GM18870 (cell line): ENCODE data around the gene NPAS3.
"Not testable (repeated sequence)": the region's sequence is repeated elsewhere in the genome, so short reads cannot be mapped to it uniquely, and the experiment has no call there.

Experiments used
- ATAC-seq: cut with Tn5 transposase; IDR thresholded peaks from one replicate; pipeline ENCODE4 v1.9.1; 2021; ENCODE audit warnings: moderate library complexity; ENCODE audit not compliant: unreplicated experiment

Gene NPAS3

GRCh38 chr14:33068040-33068439, 129.4 kb downstream of the NPAS3 start:
- no peak for ATAC-seq

DNA sequence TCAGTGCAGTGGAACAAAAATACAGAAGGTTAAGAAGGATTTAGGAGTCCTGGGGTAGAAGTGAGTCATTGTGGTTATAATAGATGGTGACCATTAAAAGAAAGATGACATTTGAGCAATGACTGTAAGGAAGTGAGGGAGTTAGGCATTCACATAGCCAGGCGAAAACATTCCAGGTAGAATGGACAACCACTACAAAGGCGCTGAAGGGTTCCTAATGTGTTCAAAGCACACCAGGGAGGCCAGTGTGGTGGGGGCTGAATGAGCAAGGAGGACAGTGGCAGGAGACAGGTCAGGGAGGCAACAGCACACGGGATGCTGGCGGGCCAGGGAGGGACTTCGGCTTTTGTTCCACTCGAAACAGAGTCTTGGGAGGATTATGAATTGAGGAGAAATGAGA, 129.9 kb downstream of the NPAS3 start:
- no peak for ATAC-seq

- no peak for ATAC-seq
Measured at GRCh38 chr14:33070475-33070874, 131.8 kb downstream of the NPAS3 start.

DNA sequence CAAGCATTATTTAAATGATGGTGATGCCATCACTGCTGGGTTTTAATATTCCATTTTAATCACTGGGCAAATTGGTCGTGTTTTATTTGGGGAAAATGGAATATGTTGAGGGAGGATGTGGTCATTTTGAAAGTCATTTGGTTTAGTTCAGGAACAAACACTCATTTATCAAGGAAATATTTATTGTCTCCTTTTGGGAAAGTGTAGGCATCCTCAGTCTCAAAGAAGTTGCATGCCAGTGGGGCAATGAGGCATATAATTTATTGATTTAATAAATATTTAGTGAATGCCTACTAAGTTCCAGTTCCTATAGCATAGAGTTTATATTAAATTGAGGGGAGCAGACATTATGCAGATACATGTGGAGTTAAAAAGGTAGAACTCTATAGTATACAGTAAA, 134.3 kb downstream of the NPAS3 start:
- no peak for ATAC-seq

DNA sequence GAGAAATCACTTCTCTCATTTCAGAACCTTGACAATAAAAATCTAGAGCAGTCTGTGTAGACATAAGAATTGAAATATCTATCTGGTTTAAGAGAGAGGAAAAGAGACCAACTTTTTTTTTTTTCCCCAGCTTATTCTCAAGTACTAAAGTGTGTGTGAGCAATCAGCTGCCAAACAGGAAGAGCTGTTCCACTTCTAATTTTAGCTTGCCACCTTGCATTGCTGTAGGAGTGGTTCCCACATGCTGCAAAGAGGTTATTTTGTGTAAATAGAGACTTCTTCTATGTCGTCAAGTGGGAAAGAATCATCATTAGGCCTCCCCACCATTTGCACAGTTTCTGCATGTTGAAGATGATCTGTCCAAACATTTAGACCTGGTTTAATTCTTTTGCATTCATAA, 142.6 kb downstream of the NPAS3 start:
- no peak for ATAC-seq

GRCh38 chr14:33085799-33086198, 147.1 kb downstream of the NPAS3 start:
- ATAC-seq: no peak

DNA sequence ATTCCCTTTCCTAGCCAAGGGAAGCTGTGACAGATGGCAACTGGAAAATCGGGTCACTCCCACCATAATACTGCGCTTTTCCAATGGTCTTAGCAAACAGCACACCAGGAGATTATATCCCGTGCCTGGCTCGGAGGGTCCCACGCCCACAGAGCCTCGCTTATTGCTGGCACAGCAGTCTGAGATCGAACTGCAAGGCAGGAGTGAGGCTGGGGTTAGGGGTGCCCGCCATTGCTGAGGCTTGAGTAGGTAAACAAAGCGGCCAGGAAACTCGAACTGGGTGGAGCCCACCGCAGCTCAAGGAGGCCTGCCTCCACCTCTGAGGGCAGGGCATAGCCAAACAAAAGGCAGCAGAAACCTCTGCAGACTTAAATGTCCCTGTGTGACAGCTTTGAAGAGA, 149.6 kb downstream of the NPAS3 start:
- not testable (repeated sequence) for ATAC-seq

- no peak for ATAC-seq
Measured at GRCh38 chr14:33098016-33098415, 159.3 kb downstream of the NPAS3 start.

GRCh38 chr14:33103489-33103888, 164.8 kb downstream of the NPAS3 start:
- no peak for ATAC-seq

GRCh38 chr14:33103966-33104365, 165.3 kb downstream of the NPAS3 start:
- ATAC-seq: no peak

DNA sequence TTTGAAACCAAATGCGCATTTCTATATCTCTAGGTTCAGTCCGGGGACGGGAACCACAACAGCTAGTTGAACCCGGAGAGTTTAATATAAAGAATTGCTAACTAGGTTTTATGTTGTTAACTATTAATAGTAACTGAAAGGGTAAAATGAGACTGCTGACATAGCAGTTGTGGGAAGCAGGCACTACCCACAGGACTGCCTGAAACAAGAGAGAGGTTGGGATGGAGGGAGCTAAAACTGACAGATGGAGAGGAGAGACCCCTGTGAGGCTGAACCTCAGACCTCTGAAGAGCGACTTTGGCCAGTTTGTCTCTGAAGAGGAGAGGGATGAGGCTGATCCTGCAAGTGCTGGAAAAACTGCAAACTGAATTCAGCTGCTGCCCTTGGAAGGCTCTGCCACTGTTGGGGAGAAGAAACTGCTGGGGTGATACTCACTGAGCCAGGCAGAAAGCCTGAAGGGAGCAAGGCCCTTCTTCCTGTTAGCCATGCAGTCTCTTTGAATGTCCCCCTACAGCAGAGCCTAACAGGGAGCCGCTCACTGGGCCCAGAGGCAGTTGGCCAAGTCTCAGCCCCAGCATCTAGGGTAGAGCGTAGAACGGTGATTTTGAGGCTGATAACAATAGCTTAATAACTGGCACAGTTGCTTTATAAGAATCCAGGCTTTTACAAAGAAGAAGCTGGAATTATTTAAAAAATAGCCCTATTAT, 172.2 kb downstream of the NPAS3 start:
- no peak for ATAC-seq

- ATAC-seq: no peak
Measured at GRCh38 chr14:33114331-33114730, 175.7 kb downstream of the NPAS3 start.

DNA sequence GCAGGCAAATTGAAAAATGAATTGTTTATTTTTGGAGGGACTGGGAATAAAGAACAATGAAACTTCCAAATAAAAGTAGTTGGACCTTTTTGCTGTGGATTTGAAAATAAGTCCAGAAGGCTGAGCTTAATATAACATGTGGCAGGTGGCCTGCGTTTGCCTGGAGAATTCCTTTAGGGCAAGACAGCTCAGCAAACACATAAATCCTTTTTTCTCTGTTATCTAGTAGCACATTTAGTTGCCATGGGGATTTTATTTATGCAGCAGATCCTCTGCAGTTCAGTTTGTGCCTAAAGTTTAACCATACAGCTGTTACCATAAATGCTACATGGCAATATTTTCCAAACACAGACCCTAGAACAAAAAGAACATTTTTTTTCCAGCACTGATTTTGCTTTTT, 180.0 kb downstream of the NPAS3 start:
- ATAC-seq: no peak

DNA sequence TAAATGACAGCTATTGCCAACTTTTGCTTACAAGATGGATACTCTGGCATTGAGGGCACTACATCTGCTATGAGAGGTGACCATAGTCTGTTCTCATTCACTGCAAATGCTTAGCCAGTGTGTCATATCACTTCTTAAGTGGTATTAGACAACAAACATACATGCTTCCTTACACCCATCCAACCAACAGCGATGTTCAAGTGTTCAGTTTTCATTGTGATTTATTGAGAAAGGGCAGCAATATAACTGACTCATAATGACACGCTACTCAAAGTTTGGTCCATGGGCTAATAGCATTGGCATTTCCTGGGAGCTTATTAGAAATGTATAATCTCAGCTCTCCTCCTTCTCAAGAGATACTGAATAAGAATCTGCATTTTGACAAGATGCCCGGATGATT, 181.7 kb downstream of the NPAS3 start:
- ATAC-seq: no peak

- no peak for ATAC-seq
Measured at GRCh38 chr14:33120966-33121365, 182.3 kb downstream of the NPAS3 start.

DNA sequence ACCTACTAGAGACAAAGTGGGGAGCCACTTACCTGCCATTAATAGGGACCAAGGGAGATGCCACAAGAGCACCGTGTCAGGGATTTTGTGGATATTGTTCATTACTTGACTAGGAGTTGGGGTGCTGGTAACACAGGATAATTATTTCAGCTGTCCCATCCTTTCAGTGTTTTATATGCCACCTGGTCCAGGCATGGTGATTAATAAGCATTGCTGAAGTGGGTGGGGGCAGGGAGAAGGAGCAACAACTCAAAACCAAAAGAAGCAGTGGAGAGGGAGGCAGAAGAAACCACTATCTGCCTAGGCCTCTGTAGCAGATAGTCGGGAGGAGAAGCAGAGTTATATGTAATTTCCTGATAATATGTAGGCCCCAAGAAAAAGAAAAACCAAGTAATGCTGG, 184.6 kb downstream of the NPAS3 start:
- no peak for ATAC-seq

DNA sequence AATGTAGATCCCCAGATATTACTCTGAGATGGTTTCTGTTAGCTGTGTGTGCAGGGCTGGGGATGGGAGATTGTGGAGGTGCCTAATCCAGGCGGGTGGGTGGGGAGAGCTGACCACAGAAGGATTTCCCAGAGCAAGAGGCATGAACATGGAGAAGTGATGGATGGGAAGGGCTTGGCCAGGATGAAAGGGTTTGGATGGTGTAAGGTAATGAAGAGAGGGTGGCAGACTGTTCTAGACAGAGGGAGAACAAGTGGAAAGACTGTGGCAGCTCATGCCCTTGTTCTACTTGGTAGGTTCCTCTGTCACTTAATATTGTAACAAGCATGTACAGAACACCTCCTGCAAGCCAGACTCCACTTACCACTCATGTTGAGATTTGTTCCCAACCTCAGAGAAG, 187.8 kb downstream of the NPAS3 start:
- no peak for ATAC-seq

- ATAC-seq: no peak
Measured at GRCh38 chr14:33127531-33127930, 188.9 kb downstream of the NPAS3 start.

- no peak for ATAC-seq
Measured at GRCh38 chr14:33131801-33132200, 193.1 kb downstream of the NPAS3 start.

GRCh38 chr14:33134162-33134561, 195.5 kb downstream of the NPAS3 start:
- no peak for ATAC-seq

DNA sequence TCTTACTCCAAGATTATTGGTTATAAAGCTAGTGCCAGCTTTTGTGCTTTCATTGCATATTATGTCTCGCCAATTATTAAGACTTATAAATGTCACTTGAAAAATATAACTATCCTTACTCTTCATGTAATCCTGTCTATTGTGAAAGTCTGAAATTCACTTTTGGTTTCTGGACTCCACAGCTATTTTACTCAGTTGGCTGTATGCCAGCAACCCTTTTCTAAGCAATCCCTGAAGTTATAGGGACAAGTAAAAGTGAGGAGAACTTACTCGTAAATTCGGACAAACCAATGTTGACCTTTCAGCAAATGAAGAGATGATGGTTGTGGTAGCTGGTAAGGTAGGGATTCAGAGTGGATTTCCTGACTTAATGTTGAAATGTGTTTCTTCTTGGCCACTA, 196.3 kb downstream of the NPAS3 start:
- ATAC-seq: no peak

- no peak for ATAC-seq
Measured at GRCh38 chr14:33150666-33151428, 212.2 kb downstream of the NPAS3 start.

DNA sequence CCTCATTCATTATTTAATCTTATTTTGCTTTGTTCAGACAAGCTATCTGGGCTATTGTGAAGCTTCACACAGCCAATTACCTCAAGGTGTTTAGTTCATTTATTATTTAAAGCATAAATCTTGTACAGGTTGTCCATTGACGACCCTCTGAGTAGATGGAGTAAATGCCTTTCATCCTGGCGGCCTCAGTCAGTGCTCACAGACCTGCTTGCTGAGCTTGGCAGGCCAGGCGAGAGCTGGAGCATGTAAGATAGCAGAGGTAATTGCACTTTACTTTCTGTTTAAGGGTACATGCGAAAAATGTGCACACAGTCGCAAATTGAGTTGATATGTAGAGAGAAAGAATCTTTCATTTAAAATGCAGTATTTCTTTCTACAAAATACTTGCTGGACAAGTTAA, 224.4 kb downstream of the NPAS3 start:
- no peak for ATAC-seq
